Activated naive CD8-positive, alpha-beta T cell treated with anti-CD3 and anti-CD28 coated beads for 36 hours (primary cell): ENCODE measurements around the gene SORBS1. TPM values are rescaled to one million over a fixed set of nuclear protein-coding genes. Genes with fewer than 3 reads are reported as not detected.
A peak's percentile ranks its signal among the peaks of the same experiment; 100 is the strongest.

Experiments used
- DNase-seq: peaks from one replicate; pipeline ENCODE4 v3.0.0; 2021
- H3K27ac Mint-ChIP-seq: one replicate; pipeline ENCODE4 v1.8.0; 2022; ENCODE audit warnings: mild to moderate bottlenecking, moderate library complexity, mixed read lengths
- H3K27me3 Mint-ChIP-seq: one replicate; pipeline ENCODE4 v1.8.0; 2022; ENCODE audit warnings: mild to moderate bottlenecking, mixed read lengths
- H3K36me3 Mint-ChIP-seq: one replicate; pipeline ENCODE4 v1.8.0; 2021; ENCODE audit warnings: mild to moderate bottlenecking, mixed read lengths
- H3K4me1 Mint-ChIP-seq: one replicate; pipeline ENCODE4 v1.8.0; 2021; ENCODE audit warnings: mixed read lengths
- H3K4me3 Mint-ChIP-seq: one replicate; pipeline ENCODE4 v1.8.0; 2022; ENCODE audit warnings: mild to moderate bottlenecking, moderate library complexity, mixed read lengths
- H3K9me3 Mint-ChIP-seq: one replicate; pipeline ENCODE4 v1.8.0; 2022; ENCODE audit warnings: mixed read lengths
- total RNA-seq, 2 experiments: library from RNA; stranded (reverse); gene quantifications; one replicate each; pipeline ENCODE4 v1.2.3, GENCODE V29; 2021

The SORBS1 gene
- total RNA-seq, 2 experiments from 2014 or later: 0.54 to 0.64 TPM

DNA sequence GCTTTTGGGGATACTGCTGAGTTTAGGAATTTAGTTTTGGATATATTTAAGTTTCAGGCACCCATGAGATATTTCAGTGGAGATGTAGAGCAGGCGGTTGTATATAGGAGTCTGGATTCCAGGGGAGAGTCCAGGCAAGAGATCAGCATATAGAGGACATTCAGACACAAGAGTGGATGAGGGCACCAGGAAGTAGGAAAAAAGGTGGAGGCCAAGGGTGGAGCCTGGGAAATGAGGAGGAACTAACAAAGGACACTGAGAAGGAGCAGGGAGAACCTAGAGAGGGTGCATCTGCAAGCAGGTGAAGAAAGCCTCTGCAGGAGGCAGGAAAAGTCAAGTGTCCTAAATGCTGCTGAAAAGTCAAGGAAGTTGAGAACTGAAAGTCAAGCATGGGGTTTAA lies 257.2 kb downstream of the SORBS1 start:
- no peak overlapping the region for H3K4me3 Mint-ChIP-seq
- no peaks in the 10 kb centered on the region for H3K9me3 Mint-ChIP-seq
- peaks cover 7% of the 10 kb centered on the region for H3K4me1 Mint-ChIP-seq
- peaks cover 5% of the 10 kb centered on the region for H3K27me3 Mint-ChIP-seq
- H3K36me3 Mint-ChIP-seq: no peaks in the 10 kb centered on the region
- no peak for DNase-seq
- H3K27ac Mint-ChIP-seq: no peak overlapping the region

DNA sequence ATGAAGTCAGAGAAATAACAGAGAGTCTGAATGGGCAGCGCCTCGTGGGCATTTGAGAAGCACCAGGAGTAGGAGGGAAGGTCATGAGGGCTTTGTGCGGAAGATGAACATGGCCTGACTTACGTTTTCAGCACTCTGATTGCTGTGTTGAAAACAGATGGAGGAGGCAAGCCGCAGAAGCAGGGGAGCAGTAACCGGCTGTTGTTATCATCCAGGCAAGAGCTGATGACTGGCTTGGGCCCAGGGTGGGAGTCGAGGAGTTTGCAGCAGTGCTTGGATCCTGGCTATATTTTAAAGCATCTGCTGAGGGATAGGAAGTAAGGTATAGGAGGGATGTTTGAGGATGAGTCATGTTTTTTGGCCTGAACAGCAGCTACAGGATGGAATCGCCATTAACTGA lies 257.6 kb downstream of the SORBS1 start:
- no peak overlapping the region for H3K27ac Mint-ChIP-seq
- no peaks in the 10 kb centered on the region for H3K36me3 Mint-ChIP-seq
- peaks cover 3% of the 10 kb centered on the region for H3K4me1 Mint-ChIP-seq
- no peaks in the 10 kb centered on the region for H3K9me3 Mint-ChIP-seq
- H3K27me3 Mint-ChIP-seq: peaks cover 5% of the 10 kb centered on the region
- H3K4me3 Mint-ChIP-seq: no peak overlapping the region
- no peak for DNase-seq

DNA sequence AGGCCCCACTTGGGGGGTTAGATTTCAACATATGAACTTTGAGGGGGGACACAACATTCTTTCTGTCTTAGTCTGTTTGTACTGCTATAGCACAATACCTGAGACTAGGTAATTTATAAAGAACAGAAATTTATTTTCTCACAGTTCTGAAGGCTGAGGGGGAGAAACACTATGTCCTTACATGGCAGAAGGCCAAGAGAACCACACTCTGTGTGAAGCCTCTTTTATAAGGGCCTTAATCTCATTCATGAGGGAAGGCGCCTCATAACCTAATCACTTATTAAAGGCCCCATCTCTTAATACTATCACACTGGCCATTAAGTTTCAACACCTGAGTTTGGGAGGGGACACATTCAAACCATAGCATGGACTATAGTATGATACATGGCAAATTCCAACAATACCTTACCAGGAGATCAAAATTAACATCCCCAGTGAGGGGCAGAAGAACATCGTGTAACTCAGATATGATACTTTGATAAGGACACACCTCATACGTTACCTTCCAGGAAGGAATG lies 261.1 kb downstream of the SORBS1 start:
- Mint-ChIP-seq H3K9me3 (no peaks in the 10 kb centered on the region), H3K4me3 (no peak overlapping the region), H3K27me3 (peaks cover 8% of the 10 kb centered on the region), H3K27ac (no peak overlapping the region), H3K4me1 (peaks cover 3% of the 10 kb centered on the region), H3K36me3 (no peaks in the 10 kb centered on the region)
- DNase-seq: no peak

- H3K9me3 Mint-ChIP-seq: no peaks in the 10 kb centered on the region
- H3K27me3 Mint-ChIP-seq: peaks cover 32% of the 10 kb centered on the region
- peaks cover 5% of the 10 kb centered on the region for H3K4me1 Mint-ChIP-seq
- no peak overlapping the region for H3K4me3 Mint-ChIP-seq
- H3K27ac Mint-ChIP-seq: no peak overlapping the region
- no peaks in the 10 kb centered on the region for H3K36me3 Mint-ChIP-seq
- no peak for DNase-seq
These were observed 263.8 kb downstream of the SORBS1 start for GRCh38 chr10:95297402-95297801.

DNA sequence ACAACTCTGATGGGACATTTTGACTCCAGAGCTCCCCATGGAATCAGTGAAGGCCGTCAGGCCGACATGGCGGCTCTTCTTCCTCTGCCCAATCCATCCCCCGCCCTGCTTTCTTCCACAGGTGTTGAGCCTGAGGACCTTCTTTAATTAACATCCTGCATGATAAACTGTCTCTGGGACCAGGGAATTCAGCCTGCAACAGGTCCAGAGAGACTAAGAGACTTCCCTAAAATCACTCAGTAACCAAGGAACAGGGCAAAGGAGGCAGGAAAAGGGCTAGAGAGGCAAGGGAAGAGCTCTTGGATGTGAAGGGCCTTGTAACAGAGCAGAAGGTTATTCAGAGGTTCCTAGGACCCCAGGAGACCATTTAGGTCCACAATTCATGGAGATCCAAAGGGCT lies 264.4 kb downstream of the SORBS1 start:
- DNase-seq: no peak
- peaks cover 5% of the 10 kb centered on the region for H3K4me1 Mint-ChIP-seq

DNA sequence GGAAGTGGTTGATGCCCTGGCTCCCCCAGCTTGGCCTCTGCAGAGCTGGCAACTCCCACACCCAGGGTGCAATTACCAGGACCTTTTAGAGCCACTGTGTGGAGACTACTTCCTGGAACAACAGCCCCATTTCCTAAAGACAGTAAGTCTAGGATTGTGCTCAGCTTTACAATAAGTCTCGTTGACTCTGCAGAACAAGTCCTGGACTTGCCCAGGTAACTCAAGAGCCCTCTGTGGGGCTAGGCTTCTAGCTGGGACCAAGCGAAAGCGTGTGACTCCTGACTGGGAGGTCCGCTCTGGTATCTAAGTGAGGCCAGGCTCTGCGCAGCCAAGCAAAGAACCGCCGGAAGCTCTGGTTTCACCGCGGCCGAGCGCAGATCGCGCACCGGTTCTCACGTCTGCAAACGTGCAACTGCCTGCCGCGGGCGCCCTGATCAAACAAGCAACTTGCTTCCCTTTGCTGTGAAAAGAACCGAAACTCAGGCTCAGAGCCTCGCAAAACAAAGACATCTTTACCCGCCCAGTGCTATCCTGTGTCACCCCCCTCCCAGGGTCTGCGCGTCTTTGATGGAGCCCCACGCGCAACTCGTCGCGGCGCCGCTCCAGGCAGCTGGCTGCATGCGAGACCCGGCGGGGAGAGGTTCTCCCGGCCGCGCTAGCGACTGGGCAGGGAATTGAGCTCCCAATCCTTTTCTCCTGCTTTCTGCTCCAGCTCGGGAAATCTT lies 266.0 kb downstream of the SORBS1 start:
- no peaks in the 10 kb centered on the region for H3K36me3 Mint-ChIP-seq
- H3K4me1 Mint-ChIP-seq: peaks cover 7% of the 10 kb centered on the region
- H3K4me3 Mint-ChIP-seq: peak overlapping the region; percentile 56
- H3K9me3 Mint-ChIP-seq: no peaks in the 10 kb centered on the region
- peak overlapping the region; percentile 34 for H3K27ac Mint-ChIP-seq
- DNase-seq: peak; percentile 55
- peaks cover 51% of the 10 kb centered on the region for H3K27me3 Mint-ChIP-seq

More for the DNA sequence above, 264.4 kb downstream of the SORBS1 start:
- no peaks in the 10 kb centered on the region for H3K36me3 Mint-ChIP-seq
- H3K27ac Mint-ChIP-seq: no peak overlapping the region
- peaks cover 38% of the 10 kb centered on the region for H3K27me3 Mint-ChIP-seq
- no peaks in the 10 kb centered on the region for H3K9me3 Mint-ChIP-seq
- no peak overlapping the region for H3K4me3 Mint-ChIP-seq

- no peak overlapping the region for H3K4me3 Mint-ChIP-seq
- peaks cover 65% of the 10 kb centered on the region for H3K27me3 Mint-ChIP-seq
- DNase-seq: no peak
- H3K9me3 Mint-ChIP-seq: no peaks in the 10 kb centered on the region
- peaks cover 7% of the 10 kb centered on the region for H3K4me1 Mint-ChIP-seq
- H3K36me3 Mint-ChIP-seq: no peaks in the 10 kb centered on the region
- H3K27ac Mint-ChIP-seq: no peak overlapping the region
These were observed 267.5 kb downstream of the SORBS1 start for GRCh38 chr10:95293631-95294030.

- peak overlapping the region; percentile 27 for H3K4me3 Mint-ChIP-seq
- peaks cover 7% of the 10 kb centered on the region for H3K4me1 Mint-ChIP-seq
- H3K9me3 Mint-ChIP-seq: no peaks in the 10 kb centered on the region
- no peak for DNase-seq
- H3K36me3 Mint-ChIP-seq: no peaks in the 10 kb centered on the region
- no peak overlapping the region for H3K27ac Mint-ChIP-seq
- H3K27me3 Mint-ChIP-seq: peaks cover 84% of the 10 kb centered on the region
These were observed 269.7 kb downstream of the SORBS1 start for GRCh38 chr10:95291365-95292039.

GRCh38 chr10:95290461-95291364 lies 270.5 kb downstream of the SORBS1 start, which contains the start of gene PDLIM1:
TSS of gene PDLIM1 (minus strand) at chr10:95291003. CDS start at chr10:95290915, 88 bp downstream.
- H3K27ac Mint-ChIP-seq: no peak within 1 kb of the TSS
- H3K36me3 Mint-ChIP-seq: no peaks in the 10 kb centered on the region
- H3K27me3 Mint-ChIP-seq: peaks cover 82% of the 10 kb centered on the region
- DNase-seq: peak; percentile 41
- peaks cover 7% of the 10 kb centered on the region for H3K4me1 Mint-ChIP-seq
- peak within 1 kb of the TSS; percentile 68 for H3K4me3 Mint-ChIP-seq
- no peaks in the 10 kb centered on the region for H3K9me3 Mint-ChIP-seq

DNA sequence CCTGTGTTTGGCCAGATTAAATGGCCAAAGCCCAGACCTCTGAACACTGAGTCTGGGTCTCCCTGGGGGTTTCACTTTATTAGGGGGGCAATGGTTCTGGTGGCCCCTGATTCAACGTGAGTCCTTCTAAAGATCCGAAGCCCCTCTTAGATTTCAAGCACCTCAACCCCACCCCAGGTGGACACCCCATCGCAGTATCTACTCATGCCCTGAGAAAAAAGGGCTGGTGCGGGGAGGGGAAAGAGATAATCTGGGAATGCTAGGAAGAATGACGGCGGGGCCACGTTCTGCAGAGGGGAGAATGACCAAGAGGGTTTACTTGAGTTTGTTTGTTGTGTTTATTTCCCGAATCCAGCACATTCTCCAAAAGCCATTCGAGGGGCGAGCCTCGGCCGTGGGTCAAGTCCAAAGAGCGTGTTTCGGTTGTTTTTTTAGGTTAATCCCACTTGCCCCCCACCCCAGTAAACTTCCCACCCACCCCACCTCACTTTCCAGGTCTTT lies 271.2 kb downstream of the SORBS1 start:
- no peak for DNase-seq
- Mint-ChIP-seq H3K27ac (no peak overlapping the region), H3K9me3 (no peaks in the 10 kb centered on the region), H3K27me3 (peaks cover 74% of the 10 kb centered on the region), H3K4me3 (peak overlapping the region; percentile 61), H3K4me1 (peaks cover 4% of the 10 kb centered on the region), H3K36me3 (no peaks in the 10 kb centered on the region)

DNA sequence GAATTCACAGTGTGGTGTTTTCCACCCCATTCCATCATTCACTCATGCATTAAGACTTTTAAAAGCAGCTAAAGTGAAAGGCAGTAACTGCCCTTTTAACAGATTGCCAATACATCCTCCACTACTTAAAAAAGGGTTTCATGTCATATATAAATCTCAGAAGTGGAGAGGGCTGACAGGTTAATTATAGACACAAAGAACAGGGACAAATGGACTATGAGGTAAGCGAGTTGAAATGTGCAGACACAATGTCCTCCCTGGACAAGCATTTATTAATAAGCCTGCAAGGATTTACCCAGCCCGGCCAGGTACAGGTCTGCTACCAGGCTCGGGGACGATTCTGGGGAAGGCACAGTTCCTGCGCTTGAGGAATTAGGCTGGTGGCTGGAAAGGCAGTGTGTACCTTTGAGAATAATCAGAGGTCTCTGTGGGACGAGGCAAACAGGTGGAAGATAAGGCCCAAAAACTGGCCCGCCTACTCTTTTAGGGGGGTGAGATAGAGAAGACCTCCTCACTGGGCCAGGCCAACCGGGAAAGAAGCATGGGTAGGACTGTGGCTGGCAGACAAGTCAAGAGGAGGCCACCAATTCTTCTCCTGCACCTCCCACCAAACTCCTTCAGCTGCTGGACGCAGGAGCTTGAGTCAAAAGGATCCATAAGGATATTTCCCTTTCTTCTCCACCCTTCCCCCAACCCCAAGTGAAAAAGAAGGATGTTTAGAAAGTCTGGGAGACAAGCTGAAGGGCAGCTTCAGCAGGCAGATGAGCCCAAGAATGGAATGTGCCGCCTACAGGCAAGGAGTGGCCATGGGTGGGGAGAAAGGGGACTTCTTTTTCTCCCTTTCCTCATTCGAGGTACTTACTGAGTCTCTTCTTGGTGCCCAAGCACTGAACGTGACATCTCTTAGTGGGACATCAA lies 271.9 kb downstream of the SORBS1 start:
- H3K27me3 Mint-ChIP-seq: peaks cover 71% of the 10 kb centered on the region
- no peaks in the 10 kb centered on the region for H3K9me3 Mint-ChIP-seq
- H3K4me1 Mint-ChIP-seq: peaks cover 2% of the 10 kb centered on the region
- H3K27ac Mint-ChIP-seq: no peak overlapping the region
- peak overlapping the region; percentile 61 for H3K4me3 Mint-ChIP-seq
- no peaks in the 10 kb centered on the region for H3K36me3 Mint-ChIP-seq
- DNase-seq: no peak

DNA sequence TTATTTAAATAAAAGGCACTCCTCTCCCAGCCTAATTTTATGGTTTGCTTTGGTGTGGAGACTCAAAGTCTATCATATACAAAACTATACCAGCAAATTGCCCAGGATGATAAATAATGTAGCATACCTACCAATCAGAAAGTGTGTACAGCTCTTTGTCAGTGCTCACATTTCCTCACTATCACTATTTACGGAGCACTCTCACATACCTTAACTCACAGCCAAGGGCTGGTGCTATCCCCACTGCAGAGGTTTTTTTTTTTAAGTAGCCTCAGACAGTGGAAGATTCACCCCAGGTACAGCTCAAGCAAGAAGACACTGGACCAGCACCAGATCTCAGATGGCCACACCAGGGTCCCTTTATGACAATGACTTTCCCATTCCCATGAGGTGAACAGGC lies 272.9 kb downstream of the SORBS1 start:
- DNase-seq: no peak
- peaks cover 64% of the 10 kb centered on the region for H3K27me3 Mint-ChIP-seq
- H3K9me3 Mint-ChIP-seq: no peaks in the 10 kb centered on the region
- H3K36me3 Mint-ChIP-seq: no peaks in the 10 kb centered on the region
- peaks cover 2% of the 10 kb centered on the region for H3K4me1 Mint-ChIP-seq
- no peak overlapping the region for H3K4me3 Mint-ChIP-seq
- no peak overlapping the region for H3K27ac Mint-ChIP-seq

- H3K27me3 Mint-ChIP-seq: peaks cover 55% of the 10 kb centered on the region
- peaks cover 2% of the 10 kb centered on the region for H3K4me1 Mint-ChIP-seq
- H3K4me3 Mint-ChIP-seq: no peak overlapping the region
- no peaks in the 10 kb centered on the region for H3K9me3 Mint-ChIP-seq
- DNase-seq: no peak
- no peak overlapping the region for H3K27ac Mint-ChIP-seq
- H3K36me3 Mint-ChIP-seq: no peaks in the 10 kb centered on the region
These were observed 273.9 kb downstream of the SORBS1 start for GRCh38 chr10:95287281-95287680.

DNA sequence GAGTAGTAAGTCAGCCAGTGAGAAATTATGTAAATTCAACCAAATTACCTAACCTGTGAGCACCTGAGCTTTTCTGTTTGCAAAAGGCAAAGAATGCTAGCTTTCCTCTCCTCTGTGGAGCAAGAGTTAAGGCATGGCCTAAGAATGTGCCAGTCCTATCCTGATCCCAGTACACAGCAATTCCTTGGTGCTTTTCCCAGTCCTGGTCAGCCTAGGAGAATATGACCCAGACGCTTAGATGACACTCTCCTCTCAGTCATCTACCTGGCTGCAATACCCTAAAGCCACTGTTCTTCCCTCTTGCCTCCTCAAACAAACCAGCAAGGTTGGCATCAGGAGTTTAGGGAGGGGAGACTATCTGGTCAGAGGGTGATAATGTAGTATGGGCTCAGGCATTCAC lies 274.5 kb downstream of the SORBS1 start:
- no peak overlapping the region for H3K4me3 Mint-ChIP-seq
- H3K4me1 Mint-ChIP-seq: peaks cover 2% of the 10 kb centered on the region
- no peaks in the 10 kb centered on the region for H3K9me3 Mint-ChIP-seq
- DNase-seq: no peak
- no peak overlapping the region for H3K27ac Mint-ChIP-seq
- H3K36me3 Mint-ChIP-seq: no peaks in the 10 kb centered on the region
- H3K27me3 Mint-ChIP-seq: peaks cover 49% of the 10 kb centered on the region
